ENCODE results near the gene CDKL1. TPM values are rescaled to one million over a fixed set of nuclear protein-coding genes. Genes with fewer than 3 reads are reported as not detected.

The CDKL1 gene
- total RNA-seq (1 to 10 TPM; 2.4 to 2.8 TPM), total RNA-seq (2.5 to 13.1 (median 6.4) reads per million in 172 experiments)
- 4.1 TPM for polyA plus RNA-seq (2013, experiment 1 of 2)
- polyA plus RNA-seq (2013, experiment 2 of 2), result 5.2 TPM

DNA sequence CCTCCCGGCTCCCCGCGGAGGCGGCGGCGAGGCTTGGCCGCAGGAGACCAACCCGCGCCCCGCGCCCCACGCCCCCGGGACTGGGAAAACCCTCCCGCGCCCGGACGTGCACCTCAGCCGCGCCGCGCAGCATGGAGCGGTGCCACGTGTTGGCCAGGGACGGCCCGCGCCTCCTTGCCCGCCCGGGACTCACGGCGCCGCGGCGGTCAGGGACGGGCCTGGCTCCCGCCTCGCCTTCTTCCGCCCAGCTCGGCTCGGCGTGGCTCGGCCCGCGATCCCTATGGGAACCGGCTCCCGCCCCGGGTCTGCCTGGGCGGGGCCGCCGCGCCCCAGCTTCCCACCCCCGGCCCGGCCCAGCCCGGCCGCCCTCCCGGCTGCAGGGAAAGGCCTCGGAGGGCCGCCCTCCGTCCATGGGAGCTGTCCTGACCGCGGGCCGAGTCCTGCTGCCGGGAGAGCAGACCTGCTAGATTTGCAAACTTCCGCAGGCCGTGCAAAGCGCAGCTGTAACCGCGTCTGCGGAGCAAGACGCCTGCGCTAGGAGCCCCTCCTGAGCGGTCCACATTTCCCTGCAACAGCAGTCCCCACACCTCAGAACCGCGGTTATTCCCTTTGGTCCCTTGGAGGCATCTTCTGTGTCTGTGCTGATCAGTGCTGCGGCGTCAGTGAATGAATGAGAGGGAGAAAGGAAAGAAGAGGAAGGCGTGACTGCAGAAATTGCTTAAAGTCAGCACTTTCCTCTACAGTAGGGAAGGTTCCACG lies at the start of gene CDKL1:
CDKL1 (minus strand) TSS at position 251 of the 759 bp plus-strand sequence. CDS start 1,013 bp downstream, outside the sequence.
- H3K27ac Mint-ChIP-seq, result no peak within 1 kb of the TSS
- Histone ChIP-seq H3K27me3 (ENCODE audit: control insufficient read depth in 1 of 2, insufficient read depth in 2 of 2, low read length in 2 of 2) (no peaks in the 10 kb centered on the region), H3K27ac (ENCODE audit: low read depth in 1 of 2, low read length in 2 of 2) (no peak within 1 kb of the TSS), H3K9me3 (ENCODE audit: control insufficient read depth in 1 of 2, insufficient read depth in 1 of 2, low read length in 2 of 2) (no peaks in the 10 kb centered on the region), H3K36me3 (ENCODE audit: insufficient read depth, low read length) (no peaks in the 10 kb centered on the region), H3K4me1 (ENCODE audit: insufficient read depth, low read length) (peaks cover 12% of the 10 kb centered on the region), H3K4me3 (ENCODE audit: low read length) (peak within 1 kb of the TSS; percentile 62)
- CTCF ChIA-PET, result interaction anchor here (0.7 kb wide), 1 partner anchor 76 kb away, joined by 3 read pairs; no protein-coding TSS in a partner anchor
- POLR2A ChIA-PET, result interaction anchor here (0.8 to 1.7 kb wide), 5 partner anchors 33 to 776 kb away, joined by 3 to 9 read pairs (median 3); partner anchors contain the start of genes DMAC2L, MGAT2 and RPL36AL
- intact Hi-C loops (cut with DNase I, micrococcal nuclease), result loop anchor here in 1 of 2 experiments (5.0 kb wide), 1 partner anchor 35 kb away; no protein-coding TSS in a partner anchor
- H3K9me3 Mint-ChIP-seq, result no peaks in the 10 kb centered on the region
- TF ChIP-seq, protein P1, sequence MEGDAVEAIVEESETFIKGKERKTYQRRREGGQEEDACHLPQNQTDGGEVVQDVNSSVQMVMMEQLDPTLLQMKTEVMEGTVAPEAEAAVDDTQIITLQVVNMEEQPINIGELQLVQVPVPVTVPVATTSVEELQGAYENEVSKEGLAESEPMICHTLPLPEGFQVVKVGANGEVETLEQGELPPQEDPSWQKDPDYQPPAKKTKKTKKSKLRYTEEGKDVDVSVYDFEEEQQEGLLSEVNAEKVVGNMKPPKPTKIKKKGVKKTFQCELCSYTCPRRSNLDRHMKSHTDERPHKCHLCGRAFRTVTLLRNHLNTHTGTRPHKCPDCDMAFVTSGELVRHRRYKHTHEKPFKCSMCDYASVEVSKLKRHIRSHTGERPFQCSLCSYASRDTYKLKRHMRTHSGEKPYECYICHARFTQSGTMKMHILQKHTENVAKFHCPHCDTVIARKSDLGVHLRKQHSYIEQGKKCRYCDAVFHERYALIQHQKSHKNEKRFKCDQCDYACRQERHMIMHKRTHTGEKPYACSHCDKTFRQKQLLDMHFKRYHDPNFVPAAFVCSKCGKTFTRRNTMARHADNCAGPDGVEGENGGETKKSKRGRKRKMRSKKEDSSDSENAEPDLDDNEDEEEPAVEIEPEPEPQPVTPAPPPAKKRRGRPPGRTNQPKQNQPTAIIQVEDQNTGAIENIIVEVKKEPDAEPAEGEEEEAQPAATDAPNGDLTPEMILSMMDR (IDR thresholded peaks at IDR 0.05), result no peak
- DNase-seq, result peak in 12 of 14 experiments; percentile 3 to 62 (median 24)
- H3K36me3 Mint-ChIP-seq (ENCODE audit: low read depth), result no peaks in the 10 kb centered on the region
- H3K4me3 Mint-ChIP-seq, result peak within 1 kb of the TSS; percentile 89
- H3K27me3 Mint-ChIP-seq, result peaks cover 4% of the 10 kb centered on the region
- peak; percentile 54 for ATAC-seq (ENCODE audit: poor library complexity)
- H3K4me1 Mint-ChIP-seq (ENCODE audit: low read depth), result peaks cover 12% of the 10 kb centered on the region

DNA sequence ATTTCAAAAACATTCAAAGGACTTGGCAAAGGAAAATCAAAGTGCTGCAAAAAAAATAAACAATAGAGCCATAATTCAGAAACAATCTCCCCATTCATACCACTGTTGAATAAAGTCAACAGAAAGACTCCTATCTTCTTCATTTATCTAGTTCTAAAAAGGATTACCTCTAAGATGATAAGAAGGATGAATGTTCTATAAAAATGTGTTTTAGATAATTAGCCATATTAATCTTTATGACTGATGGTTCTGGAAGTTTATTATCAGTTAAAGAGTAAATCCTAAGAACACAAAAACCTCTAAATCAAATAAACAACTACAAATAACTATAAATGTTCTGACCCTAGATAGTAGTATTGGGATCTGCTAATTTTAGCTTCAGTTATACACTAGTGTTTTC lies 37.8 kb upstream of the CDKL1 start:
- CTCF ChIA-PET, result no interaction called here
- no peak for ATAC-seq (ENCODE audit: poor library complexity)

DNA sequence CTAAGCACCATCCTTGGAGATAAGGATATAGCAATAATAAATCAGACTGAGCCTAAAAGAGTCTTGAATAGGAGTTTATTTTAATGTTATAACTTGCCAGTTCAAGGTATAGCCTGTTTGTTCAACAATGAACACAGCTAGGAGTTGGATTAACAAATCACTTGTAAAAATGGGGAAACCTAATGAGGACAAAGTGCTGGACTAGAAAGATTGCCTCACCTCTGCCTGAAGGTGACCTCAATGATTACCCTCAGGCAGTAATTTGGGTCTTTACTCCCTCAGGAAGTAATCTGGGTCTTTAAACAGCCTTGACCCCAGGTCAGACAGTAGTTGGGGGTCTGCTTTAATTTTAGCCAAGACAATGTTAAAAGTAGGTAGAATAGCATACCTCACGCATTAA lies 35.5 kb upstream of the CDKL1 start:
- Histone ChIP-seq H3K36me3 (ENCODE audit: insufficient read depth, low read length) (peaks cover 31% of the 10 kb centered on the region), H3K4me1 (ENCODE audit: insufficient read depth, low read length) (no peaks in the 10 kb centered on the region), H3K27ac (ENCODE audit: low read depth in 1 of 2, low read length in 2 of 2) (no peak overlapping the region), H3K9me3 (ENCODE audit: control insufficient read depth in 1 of 2, insufficient read depth in 1 of 2, low read length in 2 of 2) (peaks cover 0 to 6% of the 10 kb centered on the region in 2 experiments), H3K27me3 (ENCODE audit: control insufficient read depth in 1 of 2, insufficient read depth in 2 of 2, low read length in 2 of 2) (no peaks in the 10 kb centered on the region), H3K4me3 (ENCODE audit: low read length) (no peak overlapping the region)
- intact Hi-C loops (cut with DNase I, micrococcal nuclease), result no loop called here
- ChIA-PET POLR2A (no interaction called here), CTCF (no interaction called here)
- ATAC-seq (ENCODE audit: poor library complexity) (no peak), DNase-seq (no peak)
- TF ChIP-seq, protein P1 (IDR thresholded peaks at IDR 0.05), result no peak
- H3K27me3 Mint-ChIP-seq, result no peaks in the 10 kb centered on the region
- no peaks in the 10 kb centered on the region for H3K4me1 Mint-ChIP-seq (ENCODE audit: low read depth)
- H3K27ac Mint-ChIP-seq, result no peak overlapping the region
- H3K9me3 Mint-ChIP-seq, result no peaks in the 10 kb centered on the region
- H3K4me3 Mint-ChIP-seq, result no peak overlapping the region
- peaks cover 69% of the 10 kb centered on the region for H3K36me3 Mint-ChIP-seq (ENCODE audit: low read depth)

More for the DNA sequence above, 37.8 kb upstream of the CDKL1 start:
- no peak overlapping the region for H3K4me3 Mint-ChIP-seq
- POLR2A ChIA-PET, result no interaction called here
- no peaks in the 10 kb centered on the region for H3K4me1 Mint-ChIP-seq (ENCODE audit: low read depth)
- no peak overlapping the region for H3K27ac ChIP-seq (ENCODE audit: low read depth in 1 of 2, low read length in 2 of 2)
- no peaks in the 10 kb centered on the region for H3K27me3 Mint-ChIP-seq
- no peak overlapping the region for H3K27ac Mint-ChIP-seq
- DNase-seq, result no peak
- H3K4me1 ChIP-seq (ENCODE audit: insufficient read depth, low read length), result no peaks in the 10 kb centered on the region
- peaks cover 46% of the 10 kb centered on the region for H3K36me3 ChIP-seq (ENCODE audit: insufficient read depth, low read length)
- intact Hi-C loops (cut with DNase I, micrococcal nuclease), result no loop called here
- peaks cover 79% of the 10 kb centered on the region for H3K36me3 Mint-ChIP-seq (ENCODE audit: low read depth)
- peaks cover 0 to 6% of the 10 kb centered on the region in 2 experiments for H3K9me3 ChIP-seq (ENCODE audit: control insufficient read depth in 1 of 2, insufficient read depth in 1 of 2, low read length in 2 of 2)
- TF ChIP-seq, protein P1 (IDR thresholded peaks at IDR 0.05), result no peak
- H3K4me3 ChIP-seq (ENCODE audit: low read length), result no peak overlapping the region
- H3K9me3 Mint-ChIP-seq, result peaks cover 1% of the 10 kb centered on the region
- H3K27me3 ChIP-seq (ENCODE audit: control insufficient read depth in 1 of 2, insufficient read depth in 2 of 2, low read length in 2 of 2), result no peaks in the 10 kb centered on the region
